Stimulated activated CD8-positive, alpha-beta memory T cell treated with anti-CD3 and anti-CD28 coated beads, Interleukin-15, amount 100 ng/mL, for 1 hour (primary cell): Measurements from ENCODE around the gene CD81.
"Not testable (repeated sequence)": the region's sequence is repeated elsewhere in the genome, so short reads cannot be mapped to it uniquely, and the experiment has no call there.

Experiments
- DNase-seq: peaks from one replicate; pipeline ENCODE4 v3.0.0-alpha.2; 2020; ENCODE audit warnings: low read depth

Gene CD81

GRCh38 chr11:2357651-2358050 lies 19.5 kb upstream of the CD81 start:
- not testable (repeated sequence) for DNase-seq

- no peak for DNase-seq
Measured at GRCh38 chr11:2358754-2359442, 18.2 kb upstream of the CD81 start.

GRCh38 chr11:2359557-2359956 lies 17.6 kb upstream of the CD81 start:
- DNase-seq = no peak

GRCh38 chr11:2360081-2360642 lies 16.9 kb upstream of the CD81 start:
- DNase-seq = no peak

GRCh38 chr11:2361565-2361964 lies 15.5 kb upstream of the CD81 start:
- no peak for DNase-seq

- no peak for DNase-seq
Measured at GRCh38 chr11:2362414-2362813, 14.7 kb upstream of the CD81 start.

- no peak for DNase-seq
Measured at GRCh38 chr11:2363130-2363529, 14.0 kb upstream of the CD81 start.

GRCh38 chr11:2363577-2364370 lies 13.3 kb upstream of the CD81 start:
- DNase-seq = no peak

- not testable (repeated sequence) for DNase-seq
Measured at GRCh38 chr11:2364386-2364785, 12.7 kb upstream of the CD81 start.

- no peak for DNase-seq
Measured at GRCh38 chr11:2365571-2366210, 11.4 kb upstream of the CD81 start.

- DNase-seq = no peak
Measured at GRCh38 chr11:2366276-2366675, 10.8 kb upstream of the CD81 start.

GRCh38 chr11:2366733-2367132 lies 10.4 kb upstream of the CD81 start:
- DNase-seq = no peak

- no peak for DNase-seq
Measured at GRCh38 chr11:2367266-2368160, 9.6 kb upstream of the CD81 start.

- no peak for DNase-seq
Measured at GRCh38 chr11:2368178-2368850, 8.8 kb upstream of the CD81 start.

- no peak for DNase-seq
Measured at GRCh38 chr11:2368851-2369180, 8.3 kb upstream of the CD81 start.

GRCh38 chr11:2369320-2369719 lies 7.8 kb upstream of the CD81 start:
- DNase-seq = no peak

- DNase-seq = no peak
Measured at GRCh38 chr11:2369896-2370295, 7.2 kb upstream of the CD81 start.

GRCh38 chr11:2374456-2375201 lies 2.5 kb upstream of the CD81 start:
- DNase-seq = no peak

- no peak for DNase-seq
Measured at GRCh38 chr11:2375341-2375853, 1.7 kb upstream of the CD81 start.

GRCh38 chr11:2375964-2376551 lies 1.1 kb upstream of the CD81 start:
- DNase-seq = no peak
